NCI-H2196 treated with DMSO at 0.1 percent for 48 hours (cell line): ENCODE results near the gene FAM180B.

Experiments used
- DNase-seq: peaks from one replicate; lab custom pipeline; 2025; ENCODE audit not compliant: unreplicated experiment; lab: John Stamatoyannopoulos, UW

The FAM180B gene

DNA sequence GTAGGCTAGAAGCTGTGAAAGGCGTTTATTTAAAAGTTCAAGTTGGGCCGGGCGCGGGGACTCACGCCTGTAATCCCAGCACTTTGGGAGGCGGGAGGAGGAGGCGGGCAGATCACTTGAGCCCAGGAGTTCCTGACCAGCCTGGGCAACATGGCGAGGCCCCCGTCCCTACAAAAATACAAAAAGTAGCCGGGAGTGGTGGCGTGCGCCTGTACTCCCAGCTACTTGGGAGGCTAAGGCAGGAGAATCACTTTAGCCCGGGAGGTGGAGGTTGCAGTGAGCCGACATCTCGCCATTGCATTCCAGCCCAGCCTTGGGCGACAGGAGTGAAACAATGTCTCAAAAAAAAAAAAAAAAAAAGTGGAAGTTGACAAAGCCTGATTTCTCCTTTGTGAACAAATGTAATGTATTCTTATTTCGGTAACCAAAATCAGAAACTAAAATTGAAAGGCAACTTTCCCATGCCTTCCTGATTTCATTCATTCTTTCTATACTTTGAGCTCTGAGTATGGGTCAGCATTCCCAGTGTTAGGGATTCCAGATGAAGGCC lies 20.3 kb upstream of the FAM180B start:
- DNase-seq, result no peak

DNA sequence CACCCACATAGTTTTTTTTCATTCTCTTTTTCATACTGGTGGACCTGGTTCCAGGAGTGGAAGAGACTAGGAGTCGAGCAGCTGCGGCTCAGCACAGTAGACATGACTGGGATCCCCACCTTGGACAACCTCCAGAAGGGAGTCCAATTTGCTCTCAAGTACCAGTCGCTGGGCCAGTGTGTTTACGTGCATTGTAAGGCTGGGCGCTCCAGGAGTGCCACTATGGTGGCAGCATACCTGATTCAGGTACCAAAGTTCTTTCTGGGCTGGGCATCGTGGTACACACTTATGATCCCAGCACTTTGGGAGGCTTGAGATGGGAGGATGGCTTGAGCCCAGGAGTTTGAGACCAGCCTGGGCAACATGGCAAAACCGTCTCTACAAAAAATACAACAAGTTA lies 16.8 kb upstream of the FAM180B start:
- no peak for DNase-seq

DNA sequence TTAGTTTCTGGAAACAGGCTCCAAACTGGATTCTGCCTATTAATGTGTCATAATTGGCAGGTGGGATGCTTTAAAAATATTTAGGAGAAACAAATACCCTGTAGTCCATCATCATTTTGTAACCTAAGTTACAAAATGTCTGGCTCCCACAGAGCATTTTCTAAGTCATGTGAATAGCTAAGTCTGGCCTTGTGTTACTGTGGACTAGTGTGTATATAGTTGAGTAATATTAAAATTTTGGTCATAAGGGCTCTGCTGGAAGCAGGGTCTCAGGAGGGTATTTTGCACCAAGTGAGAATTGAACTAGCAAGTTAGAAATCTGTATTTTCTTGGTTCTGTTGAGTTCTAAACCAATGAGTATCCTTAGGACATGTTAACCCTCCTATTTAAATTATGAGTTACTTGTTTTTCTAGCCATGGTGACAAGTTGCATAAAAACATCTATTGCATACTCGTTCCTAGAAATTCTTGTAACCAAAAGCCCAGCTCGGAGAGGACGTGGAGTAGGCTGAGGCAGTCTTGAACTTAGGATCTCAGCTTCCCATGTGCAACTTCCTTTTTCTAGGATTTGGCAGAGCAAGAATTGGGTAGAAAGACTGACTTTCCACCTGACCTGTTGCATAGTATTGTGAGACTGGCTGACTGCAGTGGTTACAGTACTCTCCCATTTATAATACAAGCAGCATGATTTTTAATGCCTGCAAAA lies 15.7 kb upstream of the FAM180B start:
- DNase-seq, result no peak

DNA sequence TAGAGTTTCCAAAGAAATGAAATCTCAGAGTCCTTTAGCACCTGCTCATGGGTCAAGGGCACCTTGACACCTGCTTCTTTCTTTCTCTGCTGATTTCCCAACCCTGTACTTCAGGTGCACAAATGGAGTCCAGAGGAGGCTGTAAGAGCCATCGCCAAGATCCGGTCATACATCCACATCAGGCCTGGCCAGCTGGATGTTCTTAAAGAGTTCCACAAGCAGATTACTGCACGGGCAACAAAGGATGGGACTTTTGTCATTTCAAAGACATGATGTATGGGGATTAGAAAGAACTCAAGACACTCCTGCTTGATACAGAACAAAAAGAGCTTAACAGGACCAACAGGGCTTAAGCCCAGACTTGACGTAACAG lies 15.1 kb upstream of the FAM180B start:
- no peak for DNase-seq

DNA sequence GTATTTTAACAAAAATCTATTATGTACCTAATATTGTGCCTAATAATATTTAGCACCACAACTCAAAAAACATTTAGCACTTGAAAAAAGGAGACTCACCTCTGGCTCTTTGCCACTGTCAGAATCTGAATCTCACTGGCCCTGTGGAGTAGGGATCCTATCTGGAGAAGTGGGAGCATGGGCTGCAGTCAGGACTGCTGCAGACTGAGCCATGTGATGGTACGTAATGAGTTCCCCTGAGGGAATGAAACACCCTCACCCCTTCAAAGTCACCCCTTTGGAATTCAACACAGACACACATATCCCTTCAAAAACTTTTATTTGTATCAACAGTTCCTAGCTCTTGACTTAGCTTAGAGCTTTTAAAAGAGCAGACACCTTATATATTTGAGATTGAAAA lies 14.6 kb upstream of the FAM180B start:
- DNase-seq, result no peak

DNA sequence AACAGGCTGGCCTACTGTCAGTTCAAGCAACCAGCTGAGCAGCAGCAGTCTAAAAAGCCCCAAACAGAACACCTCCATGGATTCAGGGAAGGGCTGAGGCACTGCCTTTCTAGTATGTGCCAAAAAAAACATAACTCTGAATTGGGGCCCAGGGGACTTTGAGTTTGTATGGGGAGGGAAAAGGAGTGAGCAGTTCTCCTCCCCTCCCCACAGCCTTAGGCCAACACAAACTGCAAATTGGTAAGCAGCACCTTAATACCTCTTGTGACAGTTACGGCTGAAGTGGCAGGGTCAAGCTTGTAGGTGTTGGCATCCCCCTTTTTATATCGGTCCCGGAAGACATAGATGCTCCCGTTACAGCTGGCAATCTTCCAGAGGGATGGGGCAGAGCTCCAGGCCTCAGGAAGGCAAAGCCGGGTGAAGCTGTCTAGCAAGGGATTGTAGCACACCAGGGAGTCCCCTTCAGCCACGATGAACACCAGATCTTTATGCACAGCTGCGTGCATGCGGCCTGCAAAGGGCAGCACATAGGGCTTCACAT lies 13.7 kb upstream of the FAM180B start:
- no peak for DNase-seq

DNA sequence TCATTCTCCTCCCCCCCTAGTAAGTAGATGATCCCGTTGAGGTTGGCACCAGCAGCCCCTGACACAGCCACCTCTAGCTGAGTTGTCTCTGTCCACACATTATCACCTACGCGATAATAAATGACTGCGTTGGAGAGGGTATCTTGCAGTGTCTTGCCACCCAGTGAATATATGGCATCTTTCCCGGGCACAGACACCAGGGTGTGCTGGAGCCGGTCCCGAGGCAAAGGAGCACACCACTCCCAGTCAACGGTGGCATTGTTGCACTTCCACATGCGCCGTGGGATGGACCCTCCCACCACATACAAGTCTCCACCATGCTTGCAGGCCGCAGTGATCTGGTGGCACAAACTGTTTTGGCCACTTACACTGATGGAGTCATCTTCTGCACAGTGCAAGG lies 13.2 kb upstream of the FAM180B start:
- DNase-seq, result no peak

DNA sequence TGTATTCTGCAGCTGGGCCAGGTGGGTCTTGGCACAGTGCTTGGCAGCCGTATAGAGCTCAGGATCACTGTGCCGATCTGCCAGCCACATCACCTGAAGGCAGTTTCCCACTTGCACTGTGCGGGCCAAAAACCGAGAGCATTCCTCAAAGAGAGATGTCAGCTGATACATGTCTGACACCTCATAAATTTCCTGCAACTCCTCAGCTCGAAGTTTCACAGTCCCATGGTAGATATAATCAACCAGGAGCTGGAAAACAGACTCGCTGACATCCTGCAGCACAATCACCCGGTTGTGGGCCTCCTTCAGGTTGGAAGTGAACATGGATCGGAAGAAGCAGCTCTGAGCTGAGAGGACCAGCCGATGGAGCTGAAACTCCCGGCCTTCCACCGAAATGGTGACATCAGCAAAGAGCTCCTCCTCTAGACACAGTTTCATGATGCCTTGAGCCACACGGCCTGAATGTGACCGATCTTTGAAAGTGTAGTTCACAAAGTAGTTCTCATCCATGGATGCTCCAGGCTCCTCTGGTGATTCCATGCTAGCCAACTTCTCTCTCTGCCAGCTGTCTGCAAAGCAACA lies 8.9 kb upstream of the FAM180B start:
- DNase-seq, result no peak

DNA sequence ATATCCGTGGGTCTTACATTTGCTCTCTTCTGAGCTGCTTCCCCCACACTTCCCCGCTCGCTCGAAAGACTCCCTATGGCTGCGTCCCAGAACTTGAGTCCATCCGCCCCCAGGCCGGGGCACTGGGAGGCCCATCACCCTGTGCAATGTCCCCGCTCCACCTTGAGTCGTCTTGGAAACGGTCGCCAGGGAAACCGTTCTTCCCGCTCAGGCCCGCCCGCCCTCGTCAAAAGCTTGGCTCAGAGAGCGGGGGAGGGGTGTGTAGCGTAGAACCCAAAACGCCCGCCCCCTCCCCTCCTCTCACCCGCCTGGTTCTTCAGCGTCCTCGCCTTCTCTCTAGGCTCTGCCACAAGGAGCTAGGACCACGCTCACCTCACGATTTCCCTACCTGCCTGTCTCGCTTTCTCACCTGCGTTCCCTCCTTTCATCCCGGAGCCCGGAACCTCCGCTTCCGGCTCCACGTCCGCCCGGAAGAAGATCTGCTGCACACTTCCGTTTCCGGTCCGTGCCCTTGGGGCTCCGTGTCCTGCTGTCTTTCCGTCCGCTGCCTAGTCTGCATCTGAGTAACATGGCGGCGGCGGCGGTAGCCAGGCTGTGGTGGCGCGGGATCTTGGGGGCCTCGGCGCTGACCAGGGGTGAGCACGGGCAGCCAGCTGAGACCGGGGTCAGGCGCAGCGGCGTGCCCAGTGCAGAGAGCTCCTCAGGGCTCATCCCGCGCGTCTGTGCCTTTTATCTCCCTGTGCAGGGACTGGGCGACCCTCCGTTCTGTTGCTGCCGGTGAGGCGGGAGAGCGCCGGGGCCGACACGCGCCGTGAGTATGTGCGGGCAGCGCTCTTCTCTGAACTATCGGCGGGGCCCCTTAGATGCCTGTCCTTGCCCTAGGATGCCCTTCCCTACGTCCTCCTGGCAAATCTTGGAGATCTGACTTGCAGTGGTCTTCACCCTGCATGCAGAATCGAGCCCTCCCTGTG lies 7.7 kb upstream of the FAM180B start, which contains the start of the genes KBTBD4 and NDUFS3:
TSS of gene KBTBD4 (minus strand) at position 447 of the 971 bp plus-strand sequence. CDS start at position 428, 19 bp downstream.
TSS of gene NDUFS3 (plus strand) at position 551 of the 971 bp plus-strand sequence. CDS start at position 569, 18 bp downstream.
- DNase-seq, result peak; percentile 83

DNA sequence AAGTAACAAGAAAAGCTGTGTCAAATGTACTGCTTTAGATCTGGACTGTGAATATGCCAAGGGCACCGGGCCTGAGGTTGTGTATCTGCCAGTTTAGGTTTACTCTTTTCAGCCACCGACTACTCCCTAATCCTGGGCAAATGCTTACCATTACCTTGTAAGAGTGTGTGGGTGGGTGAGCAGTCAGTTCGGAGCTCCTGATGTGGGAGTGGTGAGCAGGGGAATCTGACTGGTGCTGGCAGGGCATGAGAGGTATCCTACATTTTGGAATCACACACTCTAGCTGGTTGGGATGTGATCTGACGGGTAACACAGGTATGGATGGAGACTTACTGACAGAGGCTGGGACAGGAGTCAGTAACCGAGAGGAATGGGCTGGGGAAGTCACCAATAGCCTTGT lies 2.6 kb upstream of the FAM180B start:
- DNase-seq, result no peak

DNA sequence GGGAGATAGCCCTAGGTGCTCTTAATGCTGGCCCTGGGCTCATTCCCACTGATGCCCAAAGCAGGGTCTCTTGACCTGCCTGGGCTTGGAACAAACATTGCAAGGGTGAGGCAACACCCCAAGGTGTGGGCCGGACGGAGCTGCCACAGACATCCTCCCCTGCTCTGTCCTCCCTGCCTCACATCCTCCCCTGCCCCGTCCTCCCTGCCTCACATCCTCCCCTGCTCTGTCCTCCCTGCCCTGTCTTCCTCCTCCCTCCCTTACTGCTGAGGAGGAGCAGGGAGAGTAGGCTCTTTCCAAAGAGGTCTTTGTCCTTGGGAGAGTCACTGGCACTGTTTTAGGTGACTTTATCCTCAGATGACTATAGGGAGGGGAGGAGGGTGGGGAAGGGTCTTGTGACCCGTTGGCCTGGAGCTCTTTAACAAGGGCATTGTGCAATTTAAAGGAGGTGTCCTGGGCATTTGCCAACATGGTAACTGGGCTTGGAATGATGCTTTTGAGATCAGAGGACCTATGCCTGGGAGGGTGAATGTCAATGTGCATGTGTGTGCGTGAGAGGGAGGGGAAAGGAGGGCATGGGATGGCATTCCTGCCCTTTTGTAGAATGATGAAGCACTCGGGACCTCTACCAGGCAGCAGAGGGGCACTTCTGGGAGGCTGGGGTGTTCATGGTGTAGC lies 700 bp downstream of the FAM180B start:
- no peak for DNase-seq

DNA sequence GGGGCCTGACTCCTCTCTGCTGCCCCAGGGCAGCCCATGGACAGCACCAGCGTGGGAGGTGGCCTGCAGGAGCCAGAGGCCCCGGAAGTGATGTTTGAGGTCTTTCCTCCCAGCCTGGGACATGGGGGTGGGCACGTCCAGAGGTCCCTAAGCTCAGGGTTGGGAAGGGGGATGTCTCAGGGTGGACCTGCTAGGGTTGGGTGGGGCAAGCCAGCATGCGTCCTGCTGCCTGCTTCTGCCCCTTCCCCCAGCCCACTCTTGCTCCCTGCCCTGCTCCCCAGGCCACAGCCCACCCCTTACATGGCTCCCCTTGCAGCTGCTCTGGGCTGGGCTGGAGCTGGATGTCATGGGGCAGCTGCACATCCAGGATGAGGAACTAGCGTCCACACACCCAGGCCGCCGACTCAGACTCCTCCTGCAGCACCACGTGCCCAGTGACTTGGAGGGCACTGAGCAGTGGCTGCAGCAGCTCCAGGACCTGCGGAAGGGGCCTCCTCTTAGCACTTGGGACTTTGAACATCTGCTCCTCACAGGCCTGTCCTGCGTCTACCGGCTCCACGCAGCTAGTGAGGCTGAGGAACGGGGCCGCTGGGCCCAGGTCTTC lies 1.3 kb downstream of the FAM180B start:
- DNase-seq, result no peak

DNA sequence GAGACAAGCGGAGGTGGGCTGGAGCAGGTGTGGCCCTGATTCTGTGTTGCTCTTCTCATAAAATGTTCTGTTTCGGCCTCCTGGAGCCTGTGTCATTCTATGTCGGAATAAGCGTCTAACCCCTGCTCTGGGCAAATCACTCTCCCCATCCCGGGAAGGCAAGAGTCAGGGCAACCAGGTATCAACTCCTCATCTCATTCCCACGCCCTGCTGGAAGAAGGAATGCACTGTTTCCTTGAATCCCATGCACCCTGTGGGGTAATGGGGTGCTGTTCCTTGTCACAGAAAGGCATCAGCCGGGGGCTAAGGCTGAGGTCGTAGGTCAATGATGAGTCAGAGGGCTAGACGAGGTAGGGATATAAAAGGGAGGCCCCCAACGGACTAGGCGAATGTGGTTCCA lies 2.6 kb downstream of the FAM180B start:
- no peak for DNase-seq

DNA sequence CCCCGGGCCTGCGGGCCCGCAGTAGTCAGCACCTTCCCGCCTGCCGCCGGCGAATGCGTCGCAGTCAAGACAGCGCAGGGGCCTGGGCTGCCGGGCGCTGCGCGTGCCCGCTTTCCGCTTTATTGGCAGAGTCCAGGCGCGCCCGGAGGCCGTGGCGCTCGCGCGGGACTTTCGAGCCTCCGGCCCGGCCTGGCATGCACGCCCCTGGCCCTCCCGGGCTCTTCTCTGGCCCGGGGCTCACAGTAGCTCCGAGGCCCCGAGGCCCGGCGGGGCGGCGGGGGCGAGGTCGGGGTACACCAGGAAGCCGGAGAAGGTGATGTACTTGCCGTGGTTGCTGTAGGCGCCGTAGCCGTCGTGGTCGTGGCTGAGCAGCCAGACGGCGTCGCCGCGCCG lies 3.1 kb downstream of the FAM180B start:
- no peak for DNase-seq

DNA sequence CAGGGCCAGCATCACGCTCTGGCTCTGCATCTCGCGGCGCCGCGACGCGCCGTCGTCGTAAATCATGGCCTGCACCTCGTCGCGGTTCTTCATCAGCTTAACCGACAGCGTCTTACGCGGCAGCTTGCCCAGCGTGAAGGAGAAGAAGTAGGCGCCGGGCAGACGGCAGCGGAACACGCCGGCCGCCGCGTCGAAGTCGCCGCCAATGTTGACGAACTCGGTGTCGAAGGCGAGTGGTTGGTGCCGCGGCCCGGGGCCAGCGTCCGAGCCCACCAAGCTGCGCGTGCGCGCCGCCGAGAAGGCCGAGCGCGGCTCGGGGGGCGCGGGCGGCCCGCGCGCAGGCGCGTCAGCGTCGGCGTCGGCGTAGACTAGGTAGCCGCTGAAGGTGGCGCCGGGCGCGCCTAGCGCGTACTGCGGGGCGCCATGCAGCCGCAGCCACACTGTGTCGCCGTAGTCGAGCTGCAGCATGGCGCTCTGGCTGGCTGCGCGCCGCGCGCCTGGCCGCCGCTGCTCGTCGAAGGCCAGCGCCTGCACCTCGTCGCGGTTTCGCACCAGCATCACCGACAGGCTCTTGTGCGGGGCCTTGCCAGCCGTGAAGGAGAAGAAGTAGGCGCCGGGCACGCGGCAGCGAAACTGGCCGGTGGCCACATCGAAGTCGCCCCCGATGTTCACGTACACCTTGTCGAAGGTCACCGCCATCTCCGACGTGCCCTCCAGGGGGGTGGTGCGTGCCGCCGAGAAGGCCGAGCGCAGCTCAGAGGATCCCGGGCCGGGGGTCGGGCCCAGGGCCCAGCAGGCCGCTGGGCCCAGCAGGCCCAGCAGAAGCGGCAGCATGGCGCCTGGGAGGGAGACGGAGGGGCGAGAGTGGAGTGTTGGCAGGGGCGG lies 3.7 kb downstream of the FAM180B start:
- DNase-seq, result no peak

DNA sequence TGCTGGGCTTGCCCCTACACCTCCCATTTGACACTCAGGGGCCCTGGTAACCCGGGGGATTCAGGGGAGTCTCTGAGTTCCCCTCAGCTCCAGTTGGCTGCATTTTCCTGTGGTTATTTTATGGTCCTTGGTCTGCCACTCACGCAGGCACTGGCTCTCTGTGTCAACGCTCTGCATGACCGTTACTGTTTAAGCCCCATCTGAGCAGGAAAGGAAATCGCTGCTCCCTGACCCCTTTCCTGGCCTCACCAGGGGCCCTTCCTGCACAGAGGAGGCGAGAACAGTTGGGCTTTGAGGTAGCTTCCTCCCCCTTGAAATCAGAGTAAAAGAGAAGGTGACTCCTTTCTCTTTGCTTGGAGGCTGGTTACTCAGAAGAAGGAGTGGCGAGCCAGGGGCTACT lies 5.3 kb downstream of the FAM180B start:
- DNase-seq, result no peak

DNA sequence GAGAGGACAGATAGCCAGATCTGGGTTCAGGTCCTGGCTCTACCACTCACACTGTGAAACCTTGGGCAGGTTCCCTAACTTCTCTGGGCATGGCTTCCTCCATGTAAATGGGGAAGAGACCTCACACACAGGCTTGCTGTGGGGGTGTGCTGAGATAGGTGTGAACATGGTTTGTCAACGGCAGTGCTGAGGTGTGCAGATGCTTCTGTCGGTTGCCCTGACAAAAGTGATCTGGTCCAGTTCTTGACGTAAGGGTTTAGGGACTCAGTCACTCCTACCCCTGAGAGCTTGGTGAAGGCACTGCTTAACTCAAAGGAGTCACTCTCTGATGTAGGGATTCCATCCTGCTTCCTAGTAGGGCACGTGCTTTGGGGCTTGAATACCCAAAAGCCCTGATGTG lies 5.8 kb downstream of the FAM180B start:
- DNase-seq, result no peak

DNA sequence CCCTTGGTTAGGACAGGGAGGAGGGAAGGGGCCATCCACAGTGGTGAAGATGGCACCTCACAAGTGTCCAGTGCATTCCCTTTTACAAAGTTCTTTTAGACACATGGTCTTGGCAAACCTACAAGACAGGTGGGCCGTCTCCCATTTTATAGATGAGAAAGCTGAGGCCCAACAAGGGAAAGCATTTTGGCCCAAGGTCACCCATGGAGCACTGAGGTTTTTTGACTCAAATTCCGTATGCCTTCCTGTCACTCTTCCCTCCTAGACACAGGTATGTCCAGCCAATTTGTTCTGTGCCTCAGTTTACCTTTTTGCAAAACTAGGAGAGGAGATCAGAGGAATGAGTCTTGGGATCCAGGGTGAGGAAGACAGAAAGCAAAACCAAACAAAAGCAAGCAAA lies 6.5 kb downstream of the FAM180B start:
- DNase-seq, result no peak

DNA sequence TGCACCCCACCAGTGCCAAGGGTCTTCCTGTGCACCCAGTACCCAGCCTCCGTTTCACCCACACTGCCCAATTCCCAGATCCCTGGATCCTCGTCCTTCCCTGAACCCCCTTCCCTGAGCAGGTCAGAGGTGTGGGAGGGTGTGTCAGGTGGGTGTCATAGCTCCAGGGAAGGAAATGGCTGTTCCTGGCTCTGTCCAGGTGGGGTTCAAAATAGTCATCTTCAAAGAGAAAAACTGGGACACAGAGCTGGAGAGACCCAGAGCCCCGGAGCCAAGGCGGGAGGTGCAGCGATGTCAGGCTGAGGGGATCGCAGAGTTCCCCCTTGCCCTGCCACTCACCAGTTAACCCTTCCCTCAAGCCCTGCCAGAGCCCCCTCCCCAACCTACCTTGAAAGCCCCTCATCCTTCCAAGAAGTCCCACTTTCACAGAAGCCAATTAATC lies 7.0 kb downstream of the FAM180B start:
- DNase-seq, result no peak
